IMR-90 (cell line): ENCODE results near the gene DYNC1H1. TPM values are rescaled to one million over a fixed set of nuclear protein-coding genes. Genes with fewer than 3 reads are reported as not detected.

ENCODE experiments used
- ATAC-seq: fragments of 200-7000 bp; cut with Tn5 transposase; 2 replicates; pipeline ENCODE4 v1.9.1; 2020; ENCODE audit warnings: low read depth, mild to moderate bottlenecking, moderate library complexity
- BruUV-seq: library from RNA; stranded (reverse); fragments of 400-500 nt; replicated peaks from 2 replicates; lab custom pipeline; 2021; lab: Mats Ljungman, UMichigan
- CTCF ChIA-PET: fragments of 300-600 bp; formaldehyde crosslinking; extraction: SDS; loops from one replicate; lab custom pipeline; 2021; ENCODE audit warnings: antibody characterized with exemption; lab: Yijun Ruan, JAX
- POLR2A ChIA-PET: fragments of 300-600 bp; sonication (Branson Sonifier 250); formaldehyde crosslinking; loops from one replicate; lab custom pipeline; 2022; ENCODE audit warnings: antibody characterized with exemption; ENCODE audit not compliant: unreplicated experiment; lab: Charles Lee
- DNase-seq: peaks from one replicate; pipeline ENCODE4 v3.0.0; 2013
- H2AFZ ChIP-seq: replicated peaks from 2 replicates; pipeline ENCODE3; 2013; ENCODE audit warnings: low read length, mild to moderate bottlenecking; ENCODE audit not compliant: poor library complexity
- H2AK5ac ChIP-seq: 2 replicates; pipeline ENCODE4 v1.6.1; 2013; ENCODE audit warnings: low read depth, low read length, inconsistent platforms
- H2AK9ac ChIP-seq: replicated peaks from 2 replicates; pipeline ENCODE3; 2013; ENCODE audit warnings: mild to moderate bottlenecking, low read depth, low read length, moderate library complexity; ENCODE audit not compliant: poor library complexity
- H2BK120ac ChIP-seq: 2 replicates; pipeline ENCODE4 v1.6.1; 2013; ENCODE audit warnings: low read depth, low read length, inconsistent platforms
- H2BK15ac ChIP-seq: 3 replicates; pipeline ENCODE4 v1.6.1; 2013; ENCODE audit warnings: low read depth, low read length, inconsistent platforms
- H2BK20ac ChIP-seq: 2 replicates; pipeline ENCODE4 v1.6.1; 2013; ENCODE audit warnings: low read depth, mild to moderate bottlenecking, inconsistent platforms, low read length, moderate library complexity
- H2BK5ac ChIP-seq: 2 replicates; pipeline ENCODE4 v1.6.1; 2013; ENCODE audit warnings: mild to moderate bottlenecking, low read depth, low read length, inconsistent platforms; ENCODE audit not compliant: poor library complexity, severe bottlenecking
- H3K14ac ChIP-seq: replicated peaks from 2 replicates; pipeline ENCODE4 v1.6.1; 2013; ENCODE audit warnings: low read depth, low read length, inconsistent platforms
- H3K18ac ChIP-seq: 2 replicates; pipeline ENCODE4 v1.6.1; 2013; ENCODE audit warnings: low read depth, low read length, control low read depth
- H3K23ac ChIP-seq: 2 replicates; pipeline ENCODE4 v1.6.1; 2013; ENCODE audit warnings: low read depth, low read length, inconsistent platforms
- H3K27ac ChIP-seq: 2 replicates; pipeline ENCODE4 v1.5.1; 2013; ENCODE audit warnings: mild to moderate bottlenecking, control low read depth, low read length; ENCODE audit not compliant: insufficient read depth
- H3K27me3 ChIP-seq: 2 replicates; pipeline ENCODE4 v1.6.1; 2013; ENCODE audit warnings: low read length; ENCODE audit not compliant: control insufficient read depth, insufficient read depth
- H3K36me3 ChIP-seq: 2 replicates; pipeline ENCODE4 v1.6.1; 2013; ENCODE audit warnings: low read length, mixed read lengths; ENCODE audit not compliant: control insufficient read depth, insufficient read depth
- H3K4ac ChIP-seq: 2 replicates; pipeline ENCODE4 v1.6.1; 2013; ENCODE audit warnings: low read depth, low read length, inconsistent platforms
- H3K4me1 ChIP-seq: 2 replicates; pipeline ENCODE4 v1.6.1; 2013; ENCODE audit warnings: low read length, mixed read lengths; ENCODE audit not compliant: control insufficient read depth, insufficient read depth
- H3K4me2 ChIP-seq: 2 replicates; pipeline ENCODE4 v1.6.1; 2013; ENCODE audit warnings: low read depth, mild to moderate bottlenecking, control low read depth, low read length, moderate library complexity
- H3K4me3 ChIP-seq: 2 replicates; pipeline ENCODE4 v1.5.1; 2013; ENCODE audit warnings: low read depth, mild to moderate bottlenecking, control low read depth, low read length, moderate library complexity; ENCODE audit not compliant: insufficient read depth
- H3K56ac ChIP-seq: 2 replicates; pipeline ENCODE4 v1.6.1; 2013; ENCODE audit warnings: low read length, inconsistent platforms; ENCODE audit not compliant: insufficient read depth; ENCODE audit errors: extremely low read depth
- H3K79me1 ChIP-seq, 2 experiments: 2 replicates each; pipeline ENCODE4 v1.6.1; 2013; ENCODE audit warnings: low read length in 2 of 2, inconsistent platforms in 1 of 2, low read depth in 1 of 2
- H3K9ac ChIP-seq: 2 replicates; pipeline ENCODE4 v1.6.1; 2013; ENCODE audit warnings: low read depth, low read length, control low read depth
- H3K9me1 ChIP-seq: 2 replicates; pipeline ENCODE4 v1.6.1; 2013; ENCODE audit warnings: low read length, inconsistent platforms; ENCODE audit not compliant: insufficient read depth
- H3K9me3 ChIP-seq: 2 replicates; pipeline ENCODE4 v1.6.1; 2013; ENCODE audit warnings: low read length; ENCODE audit not compliant: control insufficient read depth, insufficient read depth
- H4K20me1 ChIP-seq: 2 replicates; pipeline ENCODE4 v1.6.1; 2013; ENCODE audit warnings: low read length, inconsistent platforms; ENCODE audit not compliant: insufficient read depth
- H4K5ac ChIP-seq: 2 replicates; pipeline ENCODE4 v1.6.1; 2013; ENCODE audit warnings: mild to moderate bottlenecking, low read depth, low read length, control low read depth
- H4K8ac ChIP-seq, 2 experiments: 2 replicates each; pipeline ENCODE4 v1.6.1; 2013; ENCODE audit warnings: low read depth in 2 of 2, low read length in 2 of 2, control low read depth in 1 of 2, inconsistent platforms in 1 of 2
- H4K91ac ChIP-seq: 2 replicates; pipeline ENCODE4 v1.6.1; 2013; ENCODE audit warnings: low read depth, low read length, inconsistent platforms; ENCODE audit not compliant: insufficient read depth
- BHLHE40 ChIP-seq: fragments of 150-350 bp; IDR thresholded peaks from 2 replicates; pipeline ENCODE4 v1.6.1; 2016; ENCODE audit warnings: mild to moderate bottlenecking, low read depth, low read length
- CEBPB ChIP-seq: IDR thresholded peaks from 2 replicates; pipeline ENCODE4 v1.6.1; 2012; ENCODE audit warnings: low read depth, low read length, improper control_type of control experiment
- CHD1 ChIP-seq: IDR thresholded peaks from 2 replicates; pipeline ENCODE4 v1.6.1; 2012; ENCODE audit warnings: low read depth, low read length, improper control_type of control experiment
- MAFK ChIP-seq: IDR thresholded peaks from 2 replicates; pipeline ENCODE4 v1.6.1; 2012; ENCODE audit warnings: low read depth, low read length, improper control_type of control experiment
- MAZ ChIP-seq: IDR thresholded peaks from 2 replicates; pipeline ENCODE4 v1.6.1; 2012; ENCODE audit warnings: low read depth, mild to moderate bottlenecking, low read length, improper control_type of control experiment, moderate library complexity, borderline replicate concordance
- MXI1 ChIP-seq: IDR thresholded peaks from 2 replicates; pipeline ENCODE4 v1.6.1; 2012; ENCODE audit warnings: low read depth, mild to moderate bottlenecking, low read length, moderate library complexity, borderline replicate concordance
- POLR2A ChIP-seq: IDR thresholded peaks from 2 replicates; pipeline ENCODE4 v1.6.1; 2012; ENCODE audit warnings: mild to moderate bottlenecking, low read depth, low read length
- RAD21 ChIP-seq: IDR thresholded peaks from 2 replicates; pipeline ENCODE4 v1.6.1; 2012; ENCODE audit warnings: low read length, improper control_type of control experiment
- RFX5 ChIP-seq: IDR thresholded peaks from 2 replicates; pipeline ENCODE4 v1.8.0; 2012; ENCODE audit warnings: low read depth, mild to moderate bottlenecking, low read length, moderate library complexity
- SMC3 ChIP-seq: fragments of 150-350 bp; IDR thresholded peaks from 2 replicates; pipeline ENCODE4 v1.6.1; 2016; ENCODE audit warnings: low read depth, mild to moderate bottlenecking, antibody characterized with exemption, low read length, moderate library complexity
- WGBS, 2 experiments: methylation state at CpG; one replicate each; pipeline versions ENCODE4 v1.1.5 to v1.1.7; 2013; ENCODE audit warnings: missing lambda C conversion rate in 2 of 2; ENCODE audit not compliant: insufficient read length in 1 of 2; ENCODE audit errors: extremely low coverage in 2 of 2; 5-methylcytosine and 5-hydroxymethylcytosine counted together
- dilution Hi-C: fragments of 300-500 bp; cut with HindIII; formaldehyde crosslinking; loops from one replicate; pipeline ENCODE4 v1.14.3; 2018; ENCODE audit warnings: low sequenced_read_pairs; ENCODE audit not compliant: unreplicated experiment
- in situ Hi-C: fragments of 300-500 bp; cut with MboI; formaldehyde crosslinking; loops from 3 replicates; pipeline ENCODE4 v1.14.3; 2019; ENCODE audit warnings: low sequenced_read_pairs, inconsistent platforms, mixed read lengths
- intact Hi-C: fragments of 100-400 bp; cut with micrococcal nuclease; formaldehyde crosslinking; loops from 2 replicates; pipeline ENCODE4 v1.10.0; 2022
- polyA plus RNA-seq, 3 experiments: library from polyadenylated mRNA; depleted of rRNA; stranded (reverse); fragments of >200 nt; gene quantifications; 2 replicates each; pipeline ENCODE4 v1.2.3, GENCODE V29; 2012; ENCODE audit warnings: low replicate concordance in 1 of 3
- total RNA-seq: library from RNA; depleted of rRNA; stranded (reverse); fragments of >200 nt; gene quantifications from 2 replicates; pipeline ENCODE4 v1.2.3, GENCODE V29; 2012
- TF ChIP-seq, protein P1 (sequence below): fragments of 150-350 bp; IDR thresholded peaks from 2 replicates; pipeline ENCODE4 v1.6.1; 2016; ENCODE audit warnings: low read depth, mild to moderate bottlenecking, low read length, moderate library complexity, borderline replicate concordance
- TF ChIP-seq, protein P2 (sequence below): fragments of 150-350 bp; IDR thresholded peaks from 2 replicates; pipeline ENCODE4 v1.6.1; 2017; ENCODE audit warnings: mild to moderate bottlenecking, antibody characterized with exemption, low read length, low read depth
- TF ChIP-seq, protein P3 (sequence below): conservative IDR thresholded peaks from 2 replicates; pipeline ENCODE4 v1.5.1; 2012; ENCODE audit warnings: mild to moderate bottlenecking, low read depth, low read length, improper control_type of control experiment

Gene DYNC1H1
- total and polyA plus RNA-seq, 2 of the 4 experiments (the other 2 are of a cell fraction) = 240 to 670 TPM

DNA sequence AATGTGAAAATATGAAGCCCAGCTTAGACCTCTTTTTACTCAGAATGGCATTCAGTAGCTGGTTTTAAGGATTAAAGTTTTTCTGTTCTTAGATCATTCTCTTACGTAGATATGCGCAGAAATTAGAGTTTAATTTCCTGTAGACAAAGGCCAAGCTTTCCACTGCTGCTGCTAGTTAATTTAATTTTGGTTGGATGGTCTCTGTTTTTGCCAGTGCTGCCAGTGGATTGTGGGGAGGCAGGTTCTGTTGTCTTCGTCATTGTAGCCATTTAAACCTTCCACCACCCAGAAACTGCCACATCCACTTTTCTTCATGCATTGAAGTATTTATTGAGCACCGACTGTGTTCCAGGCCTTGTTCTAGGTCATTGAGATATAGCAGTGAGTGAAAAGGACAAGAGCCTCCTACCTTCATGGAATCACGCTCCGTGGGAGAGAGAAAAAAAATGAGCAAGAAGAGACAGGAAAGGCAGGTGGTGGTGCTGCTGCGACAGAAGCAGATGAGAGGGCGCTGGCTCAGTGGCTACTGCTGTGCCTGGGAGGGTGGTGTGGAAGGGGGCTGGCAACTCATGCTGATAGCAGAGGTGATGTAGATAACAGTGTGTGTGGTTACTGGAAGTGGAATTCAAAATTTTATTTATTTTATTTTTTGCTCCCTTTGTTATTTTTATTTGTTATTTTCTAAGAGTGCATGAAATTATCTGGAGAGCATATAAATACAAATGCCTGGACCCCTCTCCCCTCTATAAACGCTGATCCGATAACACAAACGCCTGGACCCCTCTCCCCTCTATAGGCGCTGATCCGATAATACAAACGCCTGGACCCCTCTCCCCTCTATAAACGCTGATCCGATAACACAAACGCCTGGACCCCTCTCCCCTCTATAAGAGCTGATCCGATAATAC lies 33.3 kb downstream of the DYNC1H1 start:
- WGBS, 2 experiments = 96% methylated on average over 10 of the region's 18 CpGs; no CpG with 5 or more reads in 1 of the 2 experiments
- TF ChIP-seq POLR2A = no peak
- TF ChIP-seq BHLHE40 = no peak
- no peak for TF ChIP-seq CHD1
- TF ChIP-seq MAFK = no peak
- no peak for TF ChIP-seq RFX5
- TF ChIP-seq, protein P1, sequence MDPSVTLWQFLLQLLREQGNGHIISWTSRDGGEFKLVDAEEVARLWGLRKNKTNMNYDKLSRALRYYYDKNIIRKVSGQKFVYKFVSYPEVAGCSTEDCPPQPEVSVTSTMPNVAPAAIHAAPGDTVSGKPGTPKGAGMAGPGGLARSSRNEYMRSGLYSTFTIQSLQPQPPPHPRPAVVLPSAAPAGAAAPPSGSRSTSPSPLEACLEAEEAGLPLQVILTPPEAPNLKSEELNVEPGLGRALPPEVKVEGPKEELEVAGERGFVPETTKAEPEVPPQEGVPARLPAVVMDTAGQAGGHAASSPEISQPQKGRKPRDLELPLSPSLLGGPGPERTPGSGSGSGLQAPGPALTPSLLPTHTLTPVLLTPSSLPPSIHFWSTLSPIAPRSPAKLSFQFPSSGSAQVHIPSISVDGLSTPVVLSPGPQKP = no peak
- no peak for TF ChIP-seq RAD21
- no peak for TF ChIP-seq MXI1
- TF ChIP-seq, protein P2, sequence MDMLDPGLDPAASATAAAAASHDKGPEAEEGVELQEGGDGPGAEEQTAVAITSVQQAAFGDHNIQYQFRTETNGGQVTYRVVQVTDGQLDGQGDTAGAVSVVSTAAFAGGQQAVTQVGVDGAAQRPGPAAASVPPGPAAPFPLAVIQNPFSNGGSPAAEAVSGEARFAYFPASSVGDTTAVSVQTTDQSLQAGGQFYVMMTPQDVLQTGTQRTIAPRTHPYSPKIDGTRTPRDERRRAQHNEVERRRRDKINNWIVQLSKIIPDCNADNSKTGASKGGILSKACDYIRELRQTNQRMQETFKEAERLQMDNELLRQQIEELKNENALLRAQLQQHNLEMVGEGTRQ = no peak
- TF ChIP-seq SMC3 = no peak
- no peak for TF ChIP-seq CEBPB
- TF ChIP-seq MAZ = no peak
- TF ChIP-seq, protein P3, sequence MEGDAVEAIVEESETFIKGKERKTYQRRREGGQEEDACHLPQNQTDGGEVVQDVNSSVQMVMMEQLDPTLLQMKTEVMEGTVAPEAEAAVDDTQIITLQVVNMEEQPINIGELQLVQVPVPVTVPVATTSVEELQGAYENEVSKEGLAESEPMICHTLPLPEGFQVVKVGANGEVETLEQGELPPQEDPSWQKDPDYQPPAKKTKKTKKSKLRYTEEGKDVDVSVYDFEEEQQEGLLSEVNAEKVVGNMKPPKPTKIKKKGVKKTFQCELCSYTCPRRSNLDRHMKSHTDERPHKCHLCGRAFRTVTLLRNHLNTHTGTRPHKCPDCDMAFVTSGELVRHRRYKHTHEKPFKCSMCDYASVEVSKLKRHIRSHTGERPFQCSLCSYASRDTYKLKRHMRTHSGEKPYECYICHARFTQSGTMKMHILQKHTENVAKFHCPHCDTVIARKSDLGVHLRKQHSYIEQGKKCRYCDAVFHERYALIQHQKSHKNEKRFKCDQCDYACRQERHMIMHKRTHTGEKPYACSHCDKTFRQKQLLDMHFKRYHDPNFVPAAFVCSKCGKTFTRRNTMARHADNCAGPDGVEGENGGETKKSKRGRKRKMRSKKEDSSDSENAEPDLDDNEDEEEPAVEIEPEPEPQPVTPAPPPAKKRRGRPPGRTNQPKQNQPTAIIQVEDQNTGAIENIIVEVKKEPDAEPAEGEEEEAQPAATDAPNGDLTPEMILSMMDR = no peak
- H3K23ac ChIP-seq = no peak overlapping the region
- no peaks in the 10 kb centered on the region for H3K9me3 ChIP-seq
- dilution Hi-C loops (no loop called here), in situ Hi-C loops (no loop called here), intact Hi-C loops (no loop called here)
- ATAC-seq = no peak
- H3K4me3 ChIP-seq = no peak overlapping the region
- no peak overlapping the region for H2BK5ac ChIP-seq
- no peak overlapping the region for H3K18ac ChIP-seq
- no peak overlapping the region for H2BK120ac ChIP-seq
- peaks cover 79% of the 10 kb centered on the region for H3K36me3 ChIP-seq
- no peak overlapping the region for H3K4me2 ChIP-seq
- H2AK5ac ChIP-seq = no peak overlapping the region
- H4K91ac ChIP-seq = no peak overlapping the region
- H3K4ac ChIP-seq = no peak overlapping the region
- ChIA-PET POLR2A (no interaction called here), CTCF (no interaction called here)
- H3K9ac ChIP-seq = no peak overlapping the region
- no peaks in the 10 kb centered on the region for H3K9me1 ChIP-seq
- no peak overlapping the region for H2AFZ ChIP-seq
- no peaks in the 10 kb centered on the region for H3K4me1 ChIP-seq
- no peak overlapping the region for H2BK20ac ChIP-seq
- no peak overlapping the region for H2AK9ac ChIP-seq
- no peak overlapping the region for H4K5ac ChIP-seq
- H4K20me1 ChIP-seq = peaks cover 21% of the 10 kb centered on the region; the same call in 1 of the 2 replicates
- H2BK15ac ChIP-seq = no peak overlapping the region
- H3K79me1 ChIP-seq = peaks cover 38 to 44% of the 10 kb centered on the region in 2 experiments
- H4K8ac ChIP-seq = no peak overlapping the region
- H3K27ac ChIP-seq = no peak overlapping the region
- BruUV-seq = no TSS peak
- no peak overlapping the region for H3K56ac ChIP-seq
- H3K27me3 ChIP-seq = no peaks in the 10 kb centered on the region
- no peak overlapping the region for H3K14ac ChIP-seq
- DNase-seq = no peak
